ENCODE results near the gene MAF. TPM values are rescaled to one million over a fixed set of nuclear protein-coding genes. Genes with fewer than 3 reads are reported as not detected.

Gene MAF
- total RNA-seq, 1 donor from 2014 or later, result 31.4 TPM

GRCh38 chr16:79599256-79599836 is 1.2 kb downstream of the MAF start:
- no peak for TF ChIP-seq CTCF (IDR thresholded peaks at IDR 0.05; ENCODE audit: unreplicated experiment)
- DNase-seq (ENCODE audit: low spot score), result peak; percentile 39
- H3K9me3 Mint-ChIP-seq (ENCODE audit: unreplicated experiment), result no peaks in the 10 kb centered on the region
- peaks cover 6% of the 10 kb centered on the region for H3K36me3 Mint-ChIP-seq (ENCODE audit: low read depth, unreplicated experiment)
- H3K27ac Mint-ChIP-seq (ENCODE audit: unreplicated experiment), result no peak overlapping the region
- H3K27me3 Mint-ChIP-seq (ENCODE audit: unreplicated experiment), result peaks cover 6% of the 10 kb centered on the region
- peak overlapping the region; percentile 96 for H3K4me3 Mint-ChIP-seq (ENCODE audit: unreplicated experiment)
- peaks cover 20% of the 10 kb centered on the region for H3K4me1 Mint-ChIP-seq (ENCODE audit: unreplicated experiment)

GRCh38 chr16:79598348-79599181 is 2.0 kb downstream of the MAF start:
- peaks cover 20% of the 10 kb centered on the region for H3K4me1 Mint-ChIP-seq (ENCODE audit: unreplicated experiment)
- peak; percentile 69 for DNase-seq (ENCODE audit: low spot score)
- H3K27me3 Mint-ChIP-seq (ENCODE audit: unreplicated experiment), result peaks cover 6% of the 10 kb centered on the region
- no peaks in the 10 kb centered on the region for H3K9me3 Mint-ChIP-seq (ENCODE audit: unreplicated experiment)
- H3K4me3 Mint-ChIP-seq (ENCODE audit: unreplicated experiment), result peak overlapping the region; percentile 99
- H3K27ac Mint-ChIP-seq (ENCODE audit: unreplicated experiment), result peak overlapping the region; percentile 62
- TF ChIP-seq CTCF (IDR thresholded peaks at IDR 0.05; ENCODE audit: unreplicated experiment), result peak; percentile 19
- peaks cover 6% of the 10 kb centered on the region for H3K36me3 Mint-ChIP-seq (ENCODE audit: low read depth, unreplicated experiment)

GRCh38 chr16:79598063-79598347 is 2.5 kb downstream of the MAF start:
- Mint-ChIP-seq H3K36me3 (ENCODE audit: low read depth, unreplicated experiment) (peaks cover 6% of the 10 kb centered on the region), H3K4me3 (ENCODE audit: unreplicated experiment) (peak overlapping the region; percentile 99), H3K4me1 (ENCODE audit: unreplicated experiment) (peaks cover 24% of the 10 kb centered on the region), H3K27me3 (ENCODE audit: unreplicated experiment) (peaks cover 6% of the 10 kb centered on the region), H3K27ac (ENCODE audit: unreplicated experiment) (peak overlapping the region; percentile 62), H3K9me3 (ENCODE audit: unreplicated experiment) (no peaks in the 10 kb centered on the region)
- DNase-seq (ENCODE audit: low spot score), result no peak
- TF ChIP-seq CTCF (IDR thresholded peaks at IDR 0.05; ENCODE audit: unreplicated experiment), result no peak

- Mint-ChIP-seq H3K36me3 (ENCODE audit: low read depth, unreplicated experiment) (peaks cover 6% of the 10 kb centered on the region), H3K27me3 (ENCODE audit: unreplicated experiment) (peaks cover 6% of the 10 kb centered on the region), H3K27ac (ENCODE audit: unreplicated experiment) (no peak overlapping the region), H3K4me3 (ENCODE audit: unreplicated experiment) (peak overlapping the region; percentile 99), H3K4me1 (ENCODE audit: unreplicated experiment) (peaks cover 25% of the 10 kb centered on the region), H3K9me3 (ENCODE audit: unreplicated experiment) (no peaks in the 10 kb centered on the region)
- no peak for DNase-seq (ENCODE audit: low spot score)
- no peak for TF ChIP-seq CTCF (IDR thresholded peaks at IDR 0.05; ENCODE audit: unreplicated experiment)
Observed at GRCh38 chr16:79597277-79598062, 3.1 kb downstream of the MAF start.
